GM19023 (cell line): Measurements from ENCODE around the gene NFKB2.

Experiments used
- ATAC-seq: cut with Tn5 transposase; IDR thresholded peaks from one replicate; pipeline ENCODE4 v1.9.1; 2021; ENCODE audit warnings: mild to moderate bottlenecking, moderate library complexity; ENCODE audit not compliant: unreplicated experiment

The NFKB2 gene

GRCh38 chr10:102395400-102396316, at the start of gene NFKB2:
Gene NFKB2 (plus strand): TSS chr10:102395705. CDS start chr10:102395960, 255 bp downstream.
- peak; percentile 34 for ATAC-seq

DNA sequence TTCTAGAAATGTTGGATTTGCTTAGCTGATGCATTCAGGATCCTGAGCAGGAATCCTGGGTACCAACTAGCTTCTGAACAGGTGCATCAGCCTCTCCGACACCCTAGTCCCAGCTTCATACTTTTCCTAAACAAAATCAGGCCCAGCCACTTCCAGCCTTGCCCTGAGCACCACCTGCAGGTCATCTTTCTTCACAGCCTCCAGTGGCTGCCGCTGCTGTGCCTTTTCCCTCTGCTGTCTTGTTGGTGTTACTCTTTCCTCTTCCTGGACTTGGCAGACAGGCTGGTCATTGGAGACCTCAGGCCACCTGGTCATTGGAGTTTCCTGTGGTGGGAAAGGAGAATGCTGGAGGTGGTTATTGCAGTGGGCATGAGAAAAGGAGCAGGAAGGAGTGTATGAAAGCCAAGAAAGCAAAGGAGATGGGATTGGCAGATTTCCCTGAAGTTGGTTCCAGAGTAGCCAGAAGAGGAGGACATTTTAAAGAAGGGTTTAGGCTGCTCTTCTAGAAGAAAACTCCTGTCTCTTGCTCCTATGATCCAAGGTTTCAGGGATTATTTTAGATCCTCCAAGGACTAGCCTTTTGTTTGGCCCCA, 48.2 kb upstream of the NFKB2 start:
- ATAC-seq, result no peak

DNA sequence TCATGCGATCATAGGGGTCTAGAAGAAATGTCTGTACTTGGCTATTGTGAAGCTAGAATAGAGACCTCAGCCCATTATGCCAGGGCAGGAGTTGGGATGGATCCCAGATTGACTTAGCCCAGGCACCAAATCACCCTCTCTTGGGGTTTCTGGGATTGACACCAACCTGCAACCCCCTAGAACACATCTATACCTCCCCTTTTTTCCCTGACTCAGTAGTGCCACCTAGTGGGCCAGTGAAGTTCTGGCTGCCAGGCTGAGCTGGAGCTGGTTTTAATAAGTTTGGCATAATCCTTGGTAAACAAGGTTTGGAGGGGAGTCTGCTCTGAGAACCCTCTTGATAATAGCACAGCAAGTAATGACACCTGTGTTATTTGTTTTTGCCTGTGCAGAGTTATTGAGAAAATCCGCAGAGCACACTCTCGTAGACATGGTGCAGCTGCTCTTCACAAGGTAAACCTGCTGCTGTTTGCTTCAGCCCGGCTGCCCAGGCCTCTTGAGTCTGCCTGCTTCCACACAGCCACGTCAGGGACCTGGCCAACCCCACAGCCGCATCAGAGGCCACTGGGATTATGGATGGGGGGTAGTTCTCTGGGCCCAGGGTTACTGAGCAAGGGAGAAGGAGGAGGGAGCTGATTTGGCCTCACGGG, 43.3 kb upstream of the NFKB2 start:
- no peak for ATAC-seq

DNA sequence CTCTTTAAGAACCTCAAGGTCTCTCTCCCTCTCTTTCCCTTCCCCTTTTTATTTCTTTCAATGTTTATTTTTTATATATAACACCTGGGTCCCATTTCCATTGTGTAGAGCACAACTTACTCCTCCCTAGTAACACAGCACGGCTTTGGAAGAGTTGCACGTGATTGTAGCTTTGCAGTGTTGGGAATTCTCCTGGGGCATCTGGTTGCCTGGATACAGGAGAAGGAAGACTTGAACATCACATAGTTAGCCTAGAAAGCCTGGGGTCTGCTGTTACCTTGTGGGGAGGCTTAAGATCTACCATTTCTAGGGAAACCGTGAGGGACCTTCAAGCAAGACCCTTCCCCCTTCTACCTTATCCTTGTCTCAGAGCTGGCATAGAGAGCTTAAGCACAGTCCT, 41.1 kb upstream of the NFKB2 start:
- no peak for ATAC-seq

DNA sequence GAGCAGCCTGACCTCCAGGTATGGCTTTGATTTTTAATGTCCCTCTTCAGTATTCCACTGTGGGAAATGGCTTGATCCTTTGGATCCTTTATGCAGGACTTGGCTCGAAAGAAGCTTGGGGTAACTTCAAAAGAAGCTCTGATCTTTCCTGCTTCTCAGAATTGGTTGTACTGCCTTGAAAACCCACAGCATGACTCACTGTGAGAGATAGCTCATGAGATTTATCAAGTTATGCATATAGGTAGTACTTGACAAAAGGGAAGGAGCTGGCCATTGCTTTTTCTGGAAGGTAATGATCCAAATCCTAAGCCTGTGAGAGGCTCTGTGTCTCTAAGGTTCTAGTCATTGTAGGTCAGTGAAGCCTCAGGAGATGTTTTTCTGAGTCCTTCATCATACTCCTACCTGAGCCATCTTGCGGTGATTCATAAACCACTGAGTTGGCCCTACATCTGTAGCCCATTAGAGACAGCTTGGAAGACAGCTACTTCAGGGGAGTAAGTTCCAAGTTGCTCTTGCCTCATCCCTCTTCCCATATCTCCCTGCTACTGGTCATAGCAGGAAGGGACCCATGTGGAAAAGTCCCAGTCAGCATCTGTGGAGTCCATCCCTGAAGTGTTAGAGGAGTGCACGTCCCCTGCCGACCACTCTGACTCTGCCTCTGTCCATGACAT, 36.7 kb upstream of the NFKB2 start:
- no peak for ATAC-seq

DNA sequence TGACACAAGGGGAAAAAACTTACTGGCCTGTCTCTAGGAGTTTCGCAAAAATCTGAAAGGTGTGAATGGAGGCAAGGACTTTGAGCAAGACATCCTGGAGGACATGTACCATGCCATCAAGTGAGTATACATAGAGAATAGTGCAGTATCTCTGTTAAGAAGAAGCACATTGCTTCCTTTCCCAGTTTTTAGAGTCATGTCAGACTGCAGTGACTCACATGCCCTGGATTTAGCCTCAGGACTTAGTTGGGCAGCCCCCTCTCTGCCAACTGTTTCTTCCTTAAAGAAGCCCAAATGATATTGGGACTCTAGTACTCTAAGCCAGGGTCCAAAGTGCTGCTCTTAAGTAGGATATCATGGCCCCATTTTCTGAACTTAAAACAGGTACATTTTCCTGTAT, 28.1 kb upstream of the NFKB2 start:
- ATAC-seq, result no peak

DNA sequence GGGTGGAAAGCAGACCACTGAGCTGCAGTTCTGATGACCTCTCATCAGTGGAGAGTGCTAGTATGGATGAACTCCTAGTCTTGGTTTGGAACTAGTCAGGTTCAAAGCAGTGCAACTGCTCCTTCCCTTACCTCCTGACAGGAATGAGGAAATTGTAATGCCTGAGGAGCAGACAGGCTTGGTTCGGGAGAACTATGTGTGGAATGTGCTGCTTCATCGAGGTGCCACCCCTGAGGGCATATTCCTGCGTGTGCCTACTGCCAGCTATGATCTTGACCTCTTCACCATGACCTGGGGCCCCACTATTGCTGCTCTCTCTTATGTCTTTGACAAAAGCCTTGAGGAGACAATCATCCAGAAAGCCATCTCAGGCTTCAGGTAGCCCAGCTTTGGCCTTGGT, 27.4 kb upstream of the NFKB2 start:
- ATAC-seq, result no peak

DNA sequence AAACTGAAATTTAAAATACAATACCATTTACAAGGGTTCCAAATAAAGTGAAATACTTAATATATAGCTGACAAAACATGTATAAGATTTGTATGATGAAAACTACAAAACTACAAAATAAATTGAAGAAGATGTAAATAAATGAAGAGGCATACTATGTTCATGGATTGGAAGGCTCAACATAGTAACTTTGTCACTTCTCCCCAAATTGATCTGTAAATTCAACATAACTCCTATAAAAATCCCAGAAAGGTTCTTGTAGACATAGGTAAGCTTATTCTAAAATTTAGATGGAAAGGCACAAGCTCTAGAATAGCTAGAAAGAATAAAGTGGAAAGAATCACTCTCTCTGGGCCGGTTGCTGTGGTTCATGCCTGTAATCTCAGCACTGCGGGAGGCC, 24.2 kb upstream of the NFKB2 start:
- ATAC-seq, result no peak

- ATAC-seq, result no peak
Measured at GRCh38 chr10:102375250-102375649, 20.3 kb upstream of the NFKB2 start.

- ATAC-seq, result no peak
Measured at GRCh38 chr10:102375867-102376266, 19.6 kb upstream of the NFKB2 start.

DNA sequence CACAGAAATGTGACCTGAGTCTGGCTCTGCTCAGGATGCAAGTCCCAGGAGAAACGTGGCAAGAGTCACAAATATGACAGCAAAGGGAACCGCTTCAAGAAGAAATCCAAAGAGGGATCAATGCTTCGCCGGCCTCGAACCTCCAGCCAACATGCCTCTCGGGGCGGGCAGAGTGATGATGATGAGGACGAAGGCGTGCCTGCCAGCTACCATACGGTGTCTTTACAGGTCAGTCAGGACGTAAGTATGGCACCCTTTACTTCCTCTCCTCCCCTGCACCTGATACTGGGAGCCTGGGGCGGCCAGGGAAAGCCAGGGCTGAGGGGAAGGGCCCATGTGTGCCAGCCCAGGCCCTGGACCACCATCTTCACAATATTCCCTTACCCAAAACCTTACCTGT, 18.6 kb upstream of the NFKB2 start:
- no peak for ATAC-seq

GRCh38 chr10:102379383-102379782, 16.1 kb upstream of the NFKB2 start:
- ATAC-seq, result no peak

- ATAC-seq, result no peak
Measured at GRCh38 chr10:102381983-102382382, 13.5 kb upstream of the NFKB2 start.

GRCh38 chr10:102382871-102383270, 12.6 kb upstream of the NFKB2 start:
- ATAC-seq, result no peak

GRCh38 chr10:102384053-102384452, 11.5 kb upstream of the NFKB2 start:
- ATAC-seq, result no peak

GRCh38 chr10:102384606-102385429, 10.7 kb upstream of the NFKB2 start:
- ATAC-seq, result no peak

DNA sequence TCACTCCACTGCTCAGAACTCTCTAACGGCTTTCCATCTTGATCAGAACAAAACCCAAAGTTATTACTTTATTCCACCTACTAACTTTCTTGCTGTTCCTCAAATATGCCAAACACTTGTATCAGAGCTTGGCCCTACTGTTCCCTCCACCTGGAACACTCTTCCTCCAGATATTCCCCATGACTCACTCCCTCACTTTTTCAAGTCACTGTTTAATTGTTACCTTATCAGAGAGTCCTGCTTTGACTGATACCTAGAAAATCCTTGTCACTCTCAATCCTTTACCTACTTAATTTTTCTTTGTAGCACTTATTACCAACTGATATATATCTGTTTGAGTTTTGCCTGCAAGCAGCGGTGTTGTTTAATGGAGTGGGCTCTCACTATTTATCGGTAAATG, 5.6 kb upstream of the NFKB2 start:
- no peak for ATAC-seq

GRCh38 chr10:102392306-102392705, 3.2 kb upstream of the NFKB2 start:
- no peak for ATAC-seq

DNA sequence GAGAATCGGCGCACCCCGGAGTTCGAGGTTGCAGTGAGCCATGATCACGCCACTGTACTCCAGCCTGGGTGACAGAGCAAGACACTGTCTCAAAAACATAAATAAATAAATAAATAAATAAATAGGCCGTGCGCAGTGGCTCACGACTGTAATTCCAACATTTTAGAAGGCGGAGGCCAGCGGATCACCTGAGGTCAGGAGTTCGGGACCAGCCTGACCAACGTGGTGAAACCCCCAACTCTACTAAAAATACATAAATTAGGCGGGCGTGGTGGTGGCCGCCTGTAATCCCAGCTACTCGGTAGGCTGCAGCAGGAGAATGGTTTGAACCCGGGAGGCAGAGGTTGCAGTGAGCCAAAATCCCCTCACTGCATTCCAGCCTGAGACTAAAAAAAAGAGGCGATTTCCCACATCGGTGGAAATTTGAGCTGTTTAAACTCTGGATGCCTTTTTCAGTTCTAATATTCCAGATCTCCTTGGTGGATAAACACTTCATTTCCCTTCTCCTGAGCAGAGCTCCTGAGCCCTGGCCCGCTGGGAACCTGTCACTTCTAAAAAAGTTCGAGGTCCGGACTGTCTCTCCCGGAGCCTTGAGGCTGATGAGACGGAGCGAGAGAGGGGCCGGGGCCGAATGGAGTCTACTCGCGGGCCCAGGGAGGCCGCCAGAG, 2.0 kb upstream of the NFKB2 start:
- ATAC-seq, result no peak
